Thyroid gland (tissue), 4 donors: Measurements from ENCODE around the gene EYA4. TPM values are rescaled to one million over a fixed set of nuclear protein-coding genes. Genes with fewer than 3 reads are reported as not detected.

ENCODE experiments used
- DNase-seq, 2 donors: peaks; one replicate each; pipeline ENCODE4 v3.0.0-alpha.2; 2019
- H3K27ac ChIP-seq, 3 donors: fragments of 200-600 bp; sonication (generic); 1 replicate in 2 of 3; 2 replicates in 1 of 3; pipeline ENCODE4 v1.5.1; 2016 to 2019; ENCODE audit warnings: mild to moderate bottlenecking in 1 of 3, moderate library complexity in 1 of 3
- H3K27me3 ChIP-seq: fragments of 200-600 bp; sonication (generic); one replicate; pipeline ENCODE4 v1.5.1; 2019
- H3K36me3 ChIP-seq, 2 donors: fragments of 200-600 bp; sonication (generic); one replicate each; pipeline ENCODE4 v1.5.1; 2016 to 2019
- H3K4me1 ChIP-seq, 2 donors: fragments of 200-600 bp; sonication (generic); one replicate each; pipeline ENCODE4 v1.5.1; 2017 to 2019
- H3K4me3 ChIP-seq, 3 donors: fragments of 200-600 bp; sonication (generic); replicated peaks in 1 of 3; 1 replicate in 2 of 3; 2 replicates in 1 of 3; pipeline ENCODE4 v1.5.1; 2016; ENCODE audit warnings: mild to moderate bottlenecking in 1 of 3
- H3K9me3 ChIP-seq: fragments of 200-600 bp; sonication (generic); one replicate; pipeline ENCODE4 v1.5.1; 2017
- POLR2A ChIP-seq, 2 donors: fragments of 450-650 bp; IDR thresholded peaks; one replicate each; pipeline ENCODE4 v1.6.1; 2017; ENCODE audit warnings: antibody characterized with exemption in 2 of 2, mild to moderate bottlenecking in 2 of 2, moderate library complexity in 1 of 2
- WGBS, 2 donors: methylation state at CpG; one replicate each; pipeline ENCODE4 v1.1.5; 2017; 5-methylcytosine and 5-hydroxymethylcytosine counted together
- intact Hi-C: fragments of 100-400 bp; cut with DNase I; formaldehyde crosslinking; loops from one replicate; pipeline ENCODE4 v1.15.1; 2023
- total RNA-seq, 4 donors: library from RNA; depleted of rRNA; stranded (reverse); fragments of >200 nt; gene quantifications; one replicate each; pipeline ENCODE4 v1.2.3, GENCODE V29; 2016
- TF ChIP-seq, protein P1 (sequence below), 6 experiments: fragments of 200-600 bp in 3 of 6; fragments of 450-650 bp in 3 of 6; sonication (generic) in 3 of 6; IDR thresholded peaks; one replicate each; pipeline ENCODE4 v1.5.1; 2016 to 2019; ENCODE audit warnings: antibody characterized with exemption in 6 of 6, mild to moderate bottlenecking in 2 of 6, inconsistent platforms in 1 of 6, moderate library complexity in 1 of 6

The EYA4 gene, protein sequence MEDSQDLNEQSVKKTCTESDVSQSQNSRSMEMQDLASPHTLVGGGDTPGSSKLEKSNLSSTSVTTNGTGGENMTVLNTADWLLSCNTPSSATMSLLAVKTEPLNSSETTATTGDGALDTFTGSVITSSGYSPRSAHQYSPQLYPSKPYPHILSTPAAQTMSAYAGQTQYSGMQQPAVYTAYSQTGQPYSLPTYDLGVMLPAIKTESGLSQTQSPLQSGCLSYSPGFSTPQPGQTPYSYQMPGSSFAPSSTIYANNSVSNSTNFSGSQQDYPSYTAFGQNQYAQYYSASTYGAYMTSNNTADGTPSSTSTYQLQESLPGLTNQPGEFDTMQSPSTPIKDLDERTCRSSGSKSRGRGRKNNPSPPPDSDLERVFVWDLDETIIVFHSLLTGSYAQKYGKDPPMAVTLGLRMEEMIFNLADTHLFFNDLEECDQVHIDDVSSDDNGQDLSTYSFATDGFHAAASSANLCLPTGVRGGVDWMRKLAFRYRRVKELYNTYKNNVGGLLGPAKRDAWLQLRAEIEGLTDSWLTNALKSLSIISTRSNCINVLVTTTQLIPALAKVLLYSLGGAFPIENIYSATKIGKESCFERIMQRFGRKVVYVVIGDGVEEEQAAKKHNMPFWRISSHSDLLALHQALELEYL
- 1 to 10 TPM; 3.3 to 8.2 (median 5.3) TPM for total RNA-seq

DNA sequence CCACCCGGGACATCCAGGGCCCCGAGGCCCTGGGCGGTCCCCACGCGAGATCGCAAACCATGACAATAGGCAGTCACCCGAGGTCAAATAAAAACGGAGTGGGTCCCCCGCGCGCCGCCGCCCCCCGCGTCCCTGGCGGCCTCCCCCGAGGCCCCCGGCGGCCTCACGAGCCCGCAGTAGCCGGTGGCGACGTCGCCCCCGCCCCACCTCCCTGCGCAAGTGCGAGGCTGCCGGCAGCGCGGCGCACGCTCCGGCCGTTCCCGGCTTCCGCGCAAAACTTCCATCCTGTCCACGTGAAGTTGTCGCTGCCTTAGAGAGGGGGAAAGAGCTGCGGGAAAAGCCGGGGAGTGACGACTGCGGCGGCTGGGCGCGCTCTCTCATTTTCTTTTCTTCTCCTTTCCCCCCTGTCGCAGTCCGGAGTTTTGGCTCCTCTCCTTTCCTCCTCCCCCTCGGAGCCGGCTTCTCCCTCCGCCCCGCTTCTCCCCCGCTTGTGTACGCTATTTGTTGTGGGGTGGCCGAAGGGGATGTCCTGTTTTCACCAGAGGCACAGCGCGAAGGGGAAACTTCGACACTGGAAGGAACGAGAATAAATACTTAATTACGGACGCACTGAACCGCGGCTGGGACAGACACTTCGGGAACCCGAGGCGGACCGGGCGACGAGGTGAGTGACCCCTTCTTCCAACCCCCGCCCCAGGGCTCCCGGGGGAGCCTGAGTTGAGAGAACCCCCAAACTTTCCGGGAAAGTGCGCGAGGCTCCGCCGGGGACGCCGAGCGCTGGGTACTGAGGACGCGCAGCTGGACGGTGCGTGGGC is at the start of gene EYA4:
EYA4 (plus strand) TSS at position 272 of the 815 bp plus-strand sequence. CDS start 33,424 bp downstream, outside the sequence.
- WGBS, 2 donors, result 1 to 2% methylated on average over 43 to 53 of the region's 84 CpGs

DNA sequence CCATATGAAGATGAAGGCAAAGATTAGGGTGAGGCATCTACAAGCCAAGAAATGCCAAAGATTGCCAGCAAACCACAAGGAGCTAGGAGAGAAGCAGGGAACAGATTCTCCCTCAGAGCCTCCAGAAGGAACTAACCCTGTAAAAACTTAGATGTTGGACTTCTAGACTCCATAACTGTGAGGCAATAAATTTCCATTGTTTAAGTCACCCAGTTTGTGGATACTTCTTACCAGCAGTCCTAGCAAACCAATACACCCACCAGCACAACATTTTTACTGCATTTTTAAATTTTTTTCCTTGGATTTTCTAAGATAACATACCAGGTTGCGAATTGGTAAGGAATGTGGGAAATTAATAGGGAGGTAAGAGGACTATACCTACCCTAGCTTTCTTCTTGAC is 47.8 kb upstream of the EYA4 start:
- no peaks in the 10 kb centered on the region for H3K36me3 ChIP-seq
- no peak for DNase-seq
- H3K4me1 ChIP-seq, result no peaks in the 10 kb centered on the region
- 91 to 94% methylated on average over 1 of the region's 1 CpG for WGBS, 2 donors
- no peak overlapping the region for H3K4me3 ChIP-seq
- TF ChIP-seq, protein P1, sequence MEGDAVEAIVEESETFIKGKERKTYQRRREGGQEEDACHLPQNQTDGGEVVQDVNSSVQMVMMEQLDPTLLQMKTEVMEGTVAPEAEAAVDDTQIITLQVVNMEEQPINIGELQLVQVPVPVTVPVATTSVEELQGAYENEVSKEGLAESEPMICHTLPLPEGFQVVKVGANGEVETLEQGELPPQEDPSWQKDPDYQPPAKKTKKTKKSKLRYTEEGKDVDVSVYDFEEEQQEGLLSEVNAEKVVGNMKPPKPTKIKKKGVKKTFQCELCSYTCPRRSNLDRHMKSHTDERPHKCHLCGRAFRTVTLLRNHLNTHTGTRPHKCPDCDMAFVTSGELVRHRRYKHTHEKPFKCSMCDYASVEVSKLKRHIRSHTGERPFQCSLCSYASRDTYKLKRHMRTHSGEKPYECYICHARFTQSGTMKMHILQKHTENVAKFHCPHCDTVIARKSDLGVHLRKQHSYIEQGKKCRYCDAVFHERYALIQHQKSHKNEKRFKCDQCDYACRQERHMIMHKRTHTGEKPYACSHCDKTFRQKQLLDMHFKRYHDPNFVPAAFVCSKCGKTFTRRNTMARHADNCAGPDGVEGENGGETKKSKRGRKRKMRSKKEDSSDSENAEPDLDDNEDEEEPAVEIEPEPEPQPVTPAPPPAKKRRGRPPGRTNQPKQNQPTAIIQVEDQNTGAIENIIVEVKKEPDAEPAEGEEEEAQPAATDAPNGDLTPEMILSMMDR (IDR thresholded peaks at IDR 0.05), result no peak
- TF ChIP-seq POLR2A (IDR thresholded peaks at IDR 0.05), result no peak
- no peaks in the 10 kb centered on the region for H3K9me3 ChIP-seq
- intact Hi-C loops, result no loop called here
- no peaks in the 10 kb centered on the region for H3K27me3 ChIP-seq
- H3K27ac ChIP-seq, result no peak overlapping the region

More for the DNA sequence above, at the start of gene EYA4:
- Histone ChIP-seq H3K9me3 (no peaks in the 10 kb centered on the region), H3K27me3 (peaks cover 28% of the 10 kb centered on the region), H3K4me1 (peaks cover 3 to 26% of the 10 kb centered on the region in 2 donors), H3K27ac (peak within 1 kb of the TSS in 2 of 3 donors; percentile 7 to 29), H3K4me3 (peak within 1 kb of the TSS; percentile 30 to 35 (median 35)), H3K36me3 (no peaks in the 10 kb centered on the region)
- TF ChIP-seq, protein P1 (IDR thresholded peaks at IDR 0.05), result no peak
- no peak for TF ChIP-seq POLR2A (IDR thresholded peaks at IDR 0.05)
- DNase-seq, result peak; percentile 28
- intact Hi-C loops, result no loop called here

DNA sequence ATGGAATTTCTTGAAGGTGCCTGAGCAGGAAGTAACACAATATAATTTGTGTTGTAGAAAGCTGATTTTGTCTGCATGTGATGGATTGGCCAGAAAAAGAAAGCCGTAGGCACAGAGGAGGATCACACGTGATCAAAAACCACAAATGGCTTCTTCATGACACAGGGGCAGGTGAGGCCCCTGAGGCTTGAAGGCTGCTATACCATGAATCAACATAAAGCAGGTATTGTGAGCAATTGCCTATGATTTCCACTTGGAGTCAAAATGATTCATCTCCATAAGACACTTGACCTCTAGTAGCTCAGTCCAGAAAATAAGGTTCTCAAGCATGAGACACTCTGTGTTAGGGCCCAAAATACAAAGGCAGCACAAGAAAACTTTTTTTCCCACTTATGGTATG is 42.4 kb upstream of the EYA4 start:
- Histone ChIP-seq H3K36me3 (no peaks in the 10 kb centered on the region), H3K27ac (no peak overlapping the region), H3K4me1 (no peaks in the 10 kb centered on the region), H3K27me3 (no peaks in the 10 kb centered on the region), H3K9me3 (no peaks in the 10 kb centered on the region), H3K4me3 (no peak overlapping the region)
- no peak for DNase-seq
- 87 to 92% methylated on average over 2 of the region's 2 CpGs for WGBS, 2 donors
- TF ChIP-seq, protein P1 (IDR thresholded peaks at IDR 0.05), result no peak
- no peak for TF ChIP-seq POLR2A (IDR thresholded peaks at IDR 0.05)
- intact Hi-C loops, result no loop called here

DNA sequence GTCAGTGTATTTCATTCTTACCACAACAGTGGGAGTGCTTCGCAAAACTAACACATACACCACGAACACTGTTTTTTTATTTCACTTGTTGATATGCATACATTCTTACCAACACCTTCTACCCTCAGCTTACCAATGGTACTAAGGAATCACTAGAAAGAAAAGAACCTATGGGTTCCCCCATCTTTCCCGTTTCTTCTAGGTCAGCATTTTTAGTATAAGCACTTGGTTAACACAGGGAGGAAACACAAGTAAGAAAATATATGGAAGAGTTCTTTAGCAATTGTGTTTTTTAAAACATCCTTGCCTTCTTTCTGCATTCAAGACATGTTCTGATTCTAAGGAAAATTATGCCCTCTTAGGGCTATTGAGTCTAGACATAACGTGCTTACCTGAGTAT is 39.9 kb upstream of the EYA4 start:
- TF ChIP-seq, protein P1 (IDR thresholded peaks at IDR 0.05), result no peak
- TF ChIP-seq POLR2A (IDR thresholded peaks at IDR 0.05), result no peak
- no peak for DNase-seq
- 67 to 74% methylated on average over 4 of the region's 4 CpGs for WGBS, 2 donors
- H3K27me3 ChIP-seq, result no peaks in the 10 kb centered on the region
- H3K27ac ChIP-seq, result no peak overlapping the region
- no peaks in the 10 kb centered on the region for H3K9me3 ChIP-seq
- intact Hi-C loops, result no loop called here
- no peaks in the 10 kb centered on the region for H3K36me3 ChIP-seq
- H3K4me3 ChIP-seq, result no peak overlapping the region
- no peaks in the 10 kb centered on the region for H3K4me1 ChIP-seq
